Measurements from ENCODE around the gene LRRC71. TPM values are rescaled to one million over a fixed set of nuclear protein-coding genes. Genes with fewer than 3 reads are reported as not detected.

Gene LRRC71
- total and polyA plus RNA-seq, 2 experiments from 2014 or later, result 0.24 TPM; not detected in 1

- Histone ChIP-seq H3F3A (replicated peaks; ENCODE audit: low read depth) (no peaks in the 10 kb centered on the region), H3K79me2 (replicated peaks; ENCODE audit: insufficient read depth) (no peaks in the 10 kb centered on the region), H3K4me3 (no peak overlapping the region), H3K9me2 (ENCODE audit: insufficient read depth) (no peaks in the 10 kb centered on the region), H3K36me3 (ENCODE audit: insufficient read depth) (peaks cover 12% of the 10 kb centered on the region), H3K27ac (ENCODE audit: low read depth) (no peak overlapping the region), H2AFZ (no peak overlapping the region), H4K20me1 (replicated peaks; ENCODE audit: insufficient read depth) (no peaks in the 10 kb centered on the region; the same call in 1 of the 2 replicates), H3K4me1 (ENCODE audit: insufficient read depth) (no peaks in the 10 kb centered on the region), H3K27me3 (ENCODE audit: insufficient read depth) (no peaks in the 10 kb centered on the region), H3K4me2 (no peak overlapping the region)
- H3K27ac Mint-ChIP-seq, result no peak overlapping the region
- DNase-seq (ENCODE audit: low spot score) (no peak), ATAC-seq (no peak)
- H3K27me3 Mint-ChIP-seq (ENCODE audit: insufficient read depth, low read depth, poor library complexity), result peaks cover 3% of the 10 kb centered on the region
- no peak overlapping the region for H3K4me3 Mint-ChIP-seq
- TF ChIP-seq ZNF462 (CRISPR knock-in tag; IDR thresholded peaks at IDR 0.05), result no peak
- no peak for TF ChIP-seq REST (IDR thresholded peaks at IDR 0.05; ENCODE audit: unreplicated experiment)
- no peak for TF ChIP-seq POLR2AphosphoS5 (IDR thresholded peaks at IDR 0.05; ENCODE audit: low read depth)
- H3K4me1 Mint-ChIP-seq, result peaks cover 10% of the 10 kb centered on the region
- no peaks in the 10 kb centered on the region for H3K9me3 Mint-ChIP-seq
- peaks cover 73% of the 10 kb centered on the region for H3K36me3 Mint-ChIP-seq (ENCODE audit: low read depth)
Measured at GRCh38 chr1:156945881-156946661, 25.6 kb downstream of the LRRC71 start.

Data from GM23338 (cell line).